Nephron progenitor cell (in vitro differentiated cells): ENCODE measurements around the gene SLC15A4.

ENCODE experiments used
- DNase-seq: peaks from one replicate; pipeline ENCODE4 v3.0.0; 2021
- H3K27ac Mint-ChIP-seq: 2 replicates; pipeline ENCODE4 v1.8.0; 2021; ENCODE audit warnings: mild to moderate bottlenecking, moderate library complexity, mixed read lengths
- H3K27me3 Mint-ChIP-seq: 2 replicates; pipeline ENCODE4 v1.8.0; 2021; ENCODE audit warnings: mild to moderate bottlenecking, low read depth, mixed read lengths; ENCODE audit not compliant: poor library complexity
- H3K36me3 Mint-ChIP-seq: 2 replicates; pipeline ENCODE4 v1.8.0; 2021; ENCODE audit warnings: low read depth, mixed read lengths
- H3K4me1 Mint-ChIP-seq: 2 replicates; pipeline ENCODE4 v1.8.0; 2021; ENCODE audit warnings: mixed read lengths
- H3K4me3 Mint-ChIP-seq: 2 replicates; pipeline ENCODE4 v1.8.0; 2021; ENCODE audit warnings: mild to moderate bottlenecking, moderate library complexity, mixed read lengths
- H3K9me3 Mint-ChIP-seq: 2 replicates; pipeline ENCODE4 v1.8.0; 2021; ENCODE audit warnings: mild to moderate bottlenecking, moderate library complexity, mixed read lengths
- CTCF ChIP-seq: fragments of 200-600 bp; sonication (generic); IDR thresholded peaks from 2 replicates; pipeline ENCODE4 v1.5.0; 2021; ENCODE audit warnings: antibody characterized with exemption

SLC15A4 gene

GRCh38 chr12:128863957-128864356 lies 40.2 kb upstream of the SLC15A4 start:
- peak overlapping the region; percentile 79 for H3K27ac Mint-ChIP-seq
- H3K4me1 Mint-ChIP-seq: peaks cover 14% of the 10 kb centered on the region
- peaks cover 11% of the 10 kb centered on the region for H3K27me3 Mint-ChIP-seq
- H3K9me3 Mint-ChIP-seq: no peaks in the 10 kb centered on the region
- no peak overlapping the region for H3K4me3 Mint-ChIP-seq
- DNase-seq: no peak
- H3K36me3 Mint-ChIP-seq: no peaks in the 10 kb centered on the region
- TF ChIP-seq CTCF: no peak

- H3K36me3 Mint-ChIP-seq: peaks cover 2% of the 10 kb centered on the region
- peaks cover 15% of the 10 kb centered on the region for H3K27me3 Mint-ChIP-seq
- H3K9me3 Mint-ChIP-seq: peaks cover under 1% of the 10 kb centered on the region
- peaks cover 14% of the 10 kb centered on the region for H3K4me1 Mint-ChIP-seq
- no peak for TF ChIP-seq CTCF
- H3K27ac Mint-ChIP-seq: no peak overlapping the region
- DNase-seq: no peak
- no peak overlapping the region for H3K4me3 Mint-ChIP-seq
Measured at GRCh38 chr12:128861226-128862016, 37.7 kb upstream of the SLC15A4 start.

- peaks cover 5% of the 10 kb centered on the region for H3K36me3 Mint-ChIP-seq
- peaks cover 6% of the 10 kb centered on the region for H3K9me3 Mint-ChIP-seq
- no peak for TF ChIP-seq CTCF
- H3K27me3 Mint-ChIP-seq: peaks cover 23% of the 10 kb centered on the region
- peaks cover 12% of the 10 kb centered on the region for H3K4me1 Mint-ChIP-seq
- no peak overlapping the region for H3K4me3 Mint-ChIP-seq
- no peak for DNase-seq
- no peak overlapping the region for H3K27ac Mint-ChIP-seq
Measured at GRCh38 chr12:128859311-128859710, 35.6 kb upstream of the SLC15A4 start.

- peaks cover 5% of the 10 kb centered on the region for H3K36me3 Mint-ChIP-seq
- no peak for TF ChIP-seq CTCF
- peaks cover 34% of the 10 kb centered on the region for H3K27me3 Mint-ChIP-seq
- H3K4me3 Mint-ChIP-seq: no peak overlapping the region
- H3K9me3 Mint-ChIP-seq: peaks cover 6% of the 10 kb centered on the region
- DNase-seq: no peak
- peaks cover 12% of the 10 kb centered on the region for H3K4me1 Mint-ChIP-seq
- no peak overlapping the region for H3K27ac Mint-ChIP-seq
Measured at GRCh38 chr12:128857133-128857763, 33.5 kb upstream of the SLC15A4 start.

- Mint-ChIP-seq H3K4me3 (no peak overlapping the region), H3K4me1 (peaks cover 12% of the 10 kb centered on the region), H3K9me3 (peaks cover 6% of the 10 kb centered on the region), H3K27ac (no peak overlapping the region), H3K27me3 (peaks cover 39% of the 10 kb centered on the region), H3K36me3 (peaks cover 5% of the 10 kb centered on the region)
- no peak for DNase-seq
- TF ChIP-seq CTCF: no peak
Measured at GRCh38 chr12:128856791-128857078, 33.0 kb upstream of the SLC15A4 start.
